Breast epithelium (tissue), 3 donors: ENCODE measurements around the gene BIN1.

Experiments used
- CTCF ChIP-seq, 3 donors: fragments of 450-650 bp; IDR thresholded peaks; one replicate each; pipeline ENCODE4 v1.5.1; 2016 to 2017; ENCODE audit warnings: antibody characterized with exemption in 3 of 3, mild to moderate bottlenecking in 3 of 3, moderate library complexity in 3 of 3
- POLR2A ChIP-seq: fragments of 450-650 bp; IDR thresholded peaks from one replicate; pipeline ENCODE4 v1.6.1; 2016; ENCODE audit warnings: antibody characterized with exemption, mild to moderate bottlenecking, moderate library complexity
- POLR2AphosphoS5 ChIP-seq, 3 donors: sonication (generic); formaldehyde crosslinking; IDR thresholded peaks; one replicate each; pipeline ENCODE4 v1.6.1; 2017; ENCODE audit warnings: antibody characterized with exemption in 3 of 3

DNA sequence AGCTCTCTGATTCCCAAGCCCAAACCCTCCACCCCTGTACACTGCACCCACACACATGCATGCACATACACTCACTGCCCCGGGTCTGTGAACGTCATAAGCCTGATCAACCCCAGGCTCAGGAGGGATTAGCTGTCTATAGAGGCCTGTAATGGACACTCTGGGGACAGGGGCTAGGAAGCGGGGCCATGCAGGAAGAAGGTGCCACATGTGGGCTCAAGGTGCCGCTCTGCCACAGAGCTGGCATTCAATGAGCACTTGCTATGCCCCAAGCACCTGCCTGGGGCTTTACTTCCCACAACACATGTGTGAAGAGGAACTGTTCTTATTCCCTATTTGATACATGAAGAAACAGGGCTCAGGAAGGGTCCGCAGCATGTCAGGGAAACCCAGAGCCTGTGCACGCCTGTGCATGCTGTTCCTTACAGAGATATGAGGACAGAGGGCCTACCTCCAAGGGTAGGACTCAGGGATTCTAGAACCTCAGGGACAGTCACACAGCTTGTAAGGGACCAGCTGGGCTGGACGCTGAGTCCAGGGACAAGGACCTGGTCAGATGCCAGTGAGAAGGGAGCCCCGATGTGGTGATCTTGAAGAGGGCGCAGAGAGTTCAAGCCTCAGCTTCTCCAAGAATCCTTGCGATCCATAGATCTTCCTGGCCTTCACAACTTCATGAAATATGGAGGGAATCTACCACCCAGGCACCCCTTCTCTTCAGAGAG, 5.0 kb downstream of the BIN1 start:
- no peak for TF ChIP-seq CTCF (IDR thresholded peaks at IDR 0.05)
- TF ChIP-seq POLR2A, result no peak
- no peak for TF ChIP-seq POLR2AphosphoS5 (IDR thresholded peaks at IDR 0.05)
